Progenitor cell of endocrine pancreas (in vitro differentiated cells): ENCODE data around the gene OSBPL8. TPM values are rescaled to one million over a fixed set of nuclear protein-coding genes. Genes with fewer than 3 reads are reported as not detected.
A peak's percentile ranks its signal among the peaks of the same experiment; 100 is the strongest.

Experiments used
- DNase-seq: peaks from one replicate; pipeline ENCODE4 v3.0.0; 2021; ENCODE audit warnings: low spot score; ENCODE audit not compliant: unreplicated experiment
- H3K27ac Mint-ChIP-seq: 2 replicates; pipeline ENCODE4 v1.8.0; 2021; ENCODE audit warnings: mild to moderate bottlenecking, moderate library complexity, mixed read lengths
- H3K27me3 Mint-ChIP-seq: 2 replicates; pipeline ENCODE4 v1.8.0; 2021; ENCODE audit warnings: mixed read lengths
- H3K36me3 Mint-ChIP-seq: 2 replicates; pipeline ENCODE4 v1.8.0; 2022; ENCODE audit warnings: mixed read lengths; ENCODE audit not compliant: insufficient read depth
- H3K4me1 Mint-ChIP-seq: 2 replicates; pipeline ENCODE4 v1.8.0; 2021; ENCODE audit warnings: low read depth, mixed read lengths
- H3K4me3 Mint-ChIP-seq: 2 replicates; pipeline ENCODE4 v1.8.0; 2021; ENCODE audit warnings: low read depth, mild to moderate bottlenecking, moderate library complexity, mixed read lengths
- H3K9me3 Mint-ChIP-seq: 2 replicates; pipeline ENCODE4 v1.8.0; 2021; ENCODE audit warnings: low read depth, mixed read lengths
- total RNA-seq: library from RNA; stranded (reverse); gene quantifications from 2 replicates; pipeline ENCODE4 v1.2.1, GENCODE V29; 2021
- TF ChIP-seq, protein P1 (sequence below): fragments of 200-600 bp; sonication (generic); IDR thresholded peaks from one replicate; pipeline ENCODE4 v1.5.0; 2021; ENCODE audit warnings: antibody characterized with exemption, mild to moderate bottlenecking; ENCODE audit not compliant: unreplicated experiment

Gene OSBPL8
- total RNA-seq, 1 donor from 2014 or later = 65.3 TPM

DNA sequence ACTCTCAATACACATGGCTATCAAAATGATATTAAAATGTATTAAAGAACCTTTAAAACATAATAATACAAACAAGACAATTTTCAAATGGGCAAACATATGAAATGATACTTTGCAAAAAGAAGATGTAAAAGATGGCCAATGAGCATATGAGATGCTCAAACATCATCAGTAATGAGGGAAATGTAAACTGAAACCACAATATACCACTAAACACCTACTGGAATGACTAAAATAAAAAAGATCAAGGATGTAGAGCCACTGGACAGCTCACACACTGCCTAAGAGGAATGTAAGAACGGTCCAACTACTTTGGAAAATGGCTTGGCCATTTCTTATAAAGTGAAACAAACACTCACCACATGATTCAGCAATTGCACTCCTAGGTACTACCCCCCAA is 114.1 kb downstream of the OSBPL8 start:
- H3K27ac Mint-ChIP-seq = no peak overlapping the region
- peaks cover 6% of the 10 kb centered on the region for H3K36me3 Mint-ChIP-seq
- peaks cover 4% of the 10 kb centered on the region for H3K4me1 Mint-ChIP-seq
- TF ChIP-seq, protein P1, sequence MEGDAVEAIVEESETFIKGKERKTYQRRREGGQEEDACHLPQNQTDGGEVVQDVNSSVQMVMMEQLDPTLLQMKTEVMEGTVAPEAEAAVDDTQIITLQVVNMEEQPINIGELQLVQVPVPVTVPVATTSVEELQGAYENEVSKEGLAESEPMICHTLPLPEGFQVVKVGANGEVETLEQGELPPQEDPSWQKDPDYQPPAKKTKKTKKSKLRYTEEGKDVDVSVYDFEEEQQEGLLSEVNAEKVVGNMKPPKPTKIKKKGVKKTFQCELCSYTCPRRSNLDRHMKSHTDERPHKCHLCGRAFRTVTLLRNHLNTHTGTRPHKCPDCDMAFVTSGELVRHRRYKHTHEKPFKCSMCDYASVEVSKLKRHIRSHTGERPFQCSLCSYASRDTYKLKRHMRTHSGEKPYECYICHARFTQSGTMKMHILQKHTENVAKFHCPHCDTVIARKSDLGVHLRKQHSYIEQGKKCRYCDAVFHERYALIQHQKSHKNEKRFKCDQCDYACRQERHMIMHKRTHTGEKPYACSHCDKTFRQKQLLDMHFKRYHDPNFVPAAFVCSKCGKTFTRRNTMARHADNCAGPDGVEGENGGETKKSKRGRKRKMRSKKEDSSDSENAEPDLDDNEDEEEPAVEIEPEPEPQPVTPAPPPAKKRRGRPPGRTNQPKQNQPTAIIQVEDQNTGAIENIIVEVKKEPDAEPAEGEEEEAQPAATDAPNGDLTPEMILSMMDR = no peak
- no peak for DNase-seq
- H3K27me3 Mint-ChIP-seq = no peaks in the 10 kb centered on the region
- no peak overlapping the region for H3K4me3 Mint-ChIP-seq
- H3K9me3 Mint-ChIP-seq = no peaks in the 10 kb centered on the region

DNA sequence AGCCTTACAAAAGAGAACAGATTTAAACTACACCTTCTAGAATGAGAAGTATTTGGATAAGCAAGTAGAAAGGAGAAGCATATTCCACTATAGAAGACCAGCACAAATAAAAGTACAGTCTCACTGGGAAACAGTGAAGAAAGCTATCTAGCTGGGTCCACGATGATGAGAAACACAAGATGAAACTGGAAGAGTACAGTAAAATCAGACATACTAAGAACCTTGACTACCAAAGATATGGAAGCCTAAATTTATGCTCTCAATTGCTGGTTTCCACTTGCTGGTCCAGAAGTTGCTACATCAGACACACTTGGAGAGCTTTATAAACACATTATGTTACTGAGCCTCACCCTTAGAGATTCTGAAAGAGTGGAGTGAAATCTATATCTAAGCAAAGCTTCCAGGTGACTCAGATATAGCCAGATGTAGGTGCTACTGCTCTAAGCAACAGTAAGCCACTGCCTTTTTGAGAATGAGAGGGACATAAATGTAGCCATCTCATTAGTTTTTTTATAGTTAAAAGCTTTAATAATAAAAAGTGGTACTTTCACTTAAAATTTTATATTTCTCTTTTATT is 115.1 kb downstream of the OSBPL8 start:
- TF ChIP-seq, protein P1 = no peak
- no peaks in the 10 kb centered on the region for H3K9me3 Mint-ChIP-seq
- no peaks in the 10 kb centered on the region for H3K27me3 Mint-ChIP-seq
- H3K4me3 Mint-ChIP-seq = no peak overlapping the region
- H3K4me1 Mint-ChIP-seq = peaks cover 4% of the 10 kb centered on the region
- peaks cover 2% of the 10 kb centered on the region for H3K36me3 Mint-ChIP-seq
- H3K27ac Mint-ChIP-seq = no peak overlapping the region
- DNase-seq = no peak

DNA sequence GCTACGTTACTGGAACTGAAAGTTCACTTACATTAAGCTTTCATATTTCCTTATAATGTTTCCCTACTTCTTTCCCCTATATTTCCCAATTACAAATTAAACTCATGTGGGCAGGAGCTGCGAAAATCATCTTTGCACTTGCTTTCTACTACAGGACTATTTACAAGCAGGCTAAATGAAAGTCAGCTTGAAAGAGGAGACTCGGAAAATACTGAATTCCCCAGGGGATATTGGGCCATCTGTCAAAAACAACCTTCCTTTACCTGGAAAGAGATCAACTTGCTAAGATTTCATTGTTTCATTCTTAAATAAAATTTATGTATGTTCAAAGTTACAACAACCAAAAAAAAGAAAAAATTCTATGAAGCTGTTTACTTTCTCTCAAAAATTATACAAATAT is 118.6 kb downstream of the OSBPL8 start:
- TF ChIP-seq, protein P1 = no peak
- Mint-ChIP-seq H3K4me1 (peaks cover 4% of the 10 kb centered on the region), H3K4me3 (no peak overlapping the region), H3K27ac (peak overlapping the region; percentile 50), H3K9me3 (peaks cover 12% of the 10 kb centered on the region), H3K36me3 (peaks cover 10% of the 10 kb centered on the region), H3K27me3 (no peaks in the 10 kb centered on the region)
- no peak for DNase-seq

DNA sequence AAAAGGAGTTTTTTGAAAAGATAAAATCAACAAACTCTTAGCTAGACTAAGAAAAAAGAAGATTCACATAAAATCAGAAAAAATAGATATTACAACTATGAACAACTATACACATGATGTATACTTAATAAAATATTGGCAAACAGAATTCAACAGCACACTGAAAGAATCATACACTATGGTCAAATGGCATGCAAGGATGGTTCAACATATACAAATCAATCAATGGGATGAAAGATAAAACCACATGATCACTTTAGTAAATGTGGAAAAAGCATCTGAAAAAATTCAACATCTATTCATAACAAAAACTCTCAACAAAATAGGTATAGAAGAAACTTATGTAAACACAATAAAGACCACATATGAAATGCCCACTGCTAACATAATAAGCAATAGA is 126.8 kb downstream of the OSBPL8 start:
- no peak for DNase-seq
- TF ChIP-seq, protein P1 = no peak
- Mint-ChIP-seq H3K27ac (no peak overlapping the region), H3K9me3 (peaks cover 42% of the 10 kb centered on the region), H3K27me3 (no peaks in the 10 kb centered on the region), H3K36me3 (peaks cover 30% of the 10 kb centered on the region), H3K4me1 (no peaks in the 10 kb centered on the region), H3K4me3 (no peak overlapping the region)

DNA sequence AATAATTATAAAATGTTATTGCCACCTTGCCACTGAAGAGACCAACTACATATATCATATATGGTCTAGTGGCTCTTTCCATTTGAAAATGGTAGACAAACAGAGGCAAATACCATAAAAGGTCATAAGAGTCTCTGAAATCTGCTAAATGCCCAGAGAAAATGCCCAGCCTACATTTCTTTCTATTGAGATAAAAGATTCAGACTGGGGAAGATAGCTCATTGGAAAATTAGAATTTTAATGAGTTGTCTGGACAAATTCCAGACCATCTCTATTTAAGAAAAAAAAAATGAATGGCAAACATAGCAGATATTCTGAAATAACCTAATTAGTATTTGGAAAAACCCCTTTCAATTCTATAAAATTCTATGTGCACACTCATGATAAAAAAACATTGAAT is 131.5 kb downstream of the OSBPL8 start:
- H3K4me3 Mint-ChIP-seq = no peak overlapping the region

More for the DNA sequence above, 131.5 kb downstream of the OSBPL8 start:
- H3K36me3 Mint-ChIP-seq = peaks cover 22% of the 10 kb centered on the region
- H3K27ac Mint-ChIP-seq = no peak overlapping the region
- DNase-seq = no peak
- H3K4me1 Mint-ChIP-seq = peaks cover 3% of the 10 kb centered on the region
- peaks cover 26% of the 10 kb centered on the region for H3K9me3 Mint-ChIP-seq
- TF ChIP-seq, protein P1 = no peak
- H3K27me3 Mint-ChIP-seq = no peaks in the 10 kb centered on the region
